ENCODE data around the gene UNC45A. TPM values are rescaled to one million over a fixed set of nuclear protein-coding genes. Genes with fewer than 3 reads are reported as not detected.

UNC45A gene
- total RNA-seq, 1 donor from 2014 or later: 52.9 TPM

- no peak for DNase-seq (ENCODE audit: low spot score)
Measured at GRCh38 chr15:90941038-90941437, 6.0 kb downstream of the UNC45A start.

- DNase-seq (ENCODE audit: low spot score): no peak
Measured at GRCh38 chr15:90942354-90943120, 7.5 kb downstream of the UNC45A start.

GRCh38 chr15:90945091-90945490, 10.0 kb downstream of the UNC45A start:
- DNase-seq (ENCODE audit: low spot score): no peak

- DNase-seq (ENCODE audit: low spot score): no peak
Measured at GRCh38 chr15:90946538-90946937, 11.5 kb downstream of the UNC45A start.

- DNase-seq (ENCODE audit: low spot score): no peak
Measured at GRCh38 chr15:90946941-90947576, 12.0 kb downstream of the UNC45A start.

- DNase-seq (ENCODE audit: low spot score): no peak
Measured at GRCh38 chr15:90947577-90948357, 12.7 kb downstream of the UNC45A start.

- no peak for DNase-seq (ENCODE audit: low spot score)
Measured at GRCh38 chr15:90948506-90948905, 13.4 kb downstream of the UNC45A start.

- DNase-seq (ENCODE audit: low spot score): no peak
Measured at GRCh38 chr15:90949979-90950675, 15.0 kb downstream of the UNC45A start.

GRCh38 chr15:90950676-90951075, 15.6 kb downstream of the UNC45A start:
- no peak for DNase-seq (ENCODE audit: low spot score)

GRCh38 chr15:90952901-90953677, 18.0 kb downstream of the UNC45A start:
- DNase-seq (ENCODE audit: low spot score): no peak

- no peak for DNase-seq (ENCODE audit: low spot score)
Measured at GRCh38 chr15:90953947-90954711, 19.0 kb downstream of the UNC45A start.

- DNase-seq (ENCODE audit: low spot score): peak; percentile 98
Measured at GRCh38 chr15:90954712-90955623, 19.9 kb downstream of the UNC45A start, which contains the start of gene RCCD1. Gene RCCD1, plus strand, starts transcription at chr15:90954884. Its CDS starts 1,851 bp downstream, at chr15:90956735.

GRCh38 chr15:90955624-90956273, 20.7 kb downstream of the UNC45A start:
- DNase-seq (ENCODE audit: low spot score): no peak

GRCh38 chr15:90956274-90957030, 21.4 kb downstream of the UNC45A start:
- DNase-seq (ENCODE audit: low spot score): no peak

GRCh38 chr15:90957031-90957790, 22.1 kb downstream of the UNC45A start:
- DNase-seq (ENCODE audit: low spot score): no peak

GRCh38 chr15:90957791-90958190, 22.7 kb downstream of the UNC45A start:
- DNase-seq (ENCODE audit: low spot score): no peak

Data from mesenteric fat pad (tissue), 1 donor.